GM18520 (cell line): Measurements from ENCODE around the gene LCE3A.

Experiments
- ATAC-seq: cut with Tn5 transposase; IDR thresholded peaks from one replicate; pipeline ENCODE4 v1.9.1; 2021; ENCODE audit not compliant: unreplicated experiment

LCE3A gene

DNA sequence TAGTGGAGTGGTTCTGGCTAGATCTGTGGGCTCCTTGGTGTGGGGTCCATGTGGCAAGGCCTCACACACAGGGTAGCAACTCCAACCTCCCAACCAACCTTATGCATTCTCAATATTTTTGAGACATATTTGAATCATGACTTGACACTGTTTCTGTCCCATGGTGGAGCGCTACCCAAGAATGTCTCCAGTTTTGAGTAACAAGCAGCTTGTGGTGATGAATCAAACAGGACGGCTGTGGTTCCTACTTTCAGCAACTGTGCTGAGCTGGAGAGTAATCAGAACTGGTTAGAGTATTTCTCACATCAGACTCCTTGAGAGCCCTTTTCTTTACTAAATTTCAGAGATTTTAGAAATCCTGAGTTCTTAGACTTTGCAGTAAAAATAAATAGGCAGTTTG, 45.7 kb downstream of the LCE3A start:
- no peak for ATAC-seq
